GM23248 (cell line): ENCODE measurements around the gene SNAP25. TPM values are rescaled to one million over a fixed set of nuclear protein-coding genes. Genes with fewer than 3 reads are reported as not detected.

Experiments
- DNase-seq: peaks from one replicate; pipeline ENCODE4 v3.0.0-alpha.2; 2015
- H2AFZ ChIP-seq: fragments of 200-600 bp; sonication (generic); 2 replicates; pipeline ENCODE4 v1.6.1; 2016; ENCODE audit warnings: antibody characterized with exemption
- H3F3A ChIP-seq: fragments of 200-600 bp; sonication (generic); 2 replicates; pipeline ENCODE4 v1.6.1; 2016; ENCODE audit warnings: mild to moderate bottlenecking, antibody characterized with exemption, mixed run types; ENCODE audit not compliant: insufficient read depth
- H3K27ac ChIP-seq: fragments of 200-600 bp; sonication (generic); 2 replicates; pipeline ENCODE4 v1.5.1; 2016; ENCODE audit warnings: mild to moderate bottlenecking
- H3K27me3 ChIP-seq: fragments of 200-600 bp; sonication (generic); replicated peaks from 2 replicates; pipeline ENCODE4 v1.6.1; 2016; ENCODE audit warnings: mild to moderate bottlenecking; ENCODE audit not compliant: insufficient read depth
- H3K36me3 ChIP-seq: fragments of 200-600 bp; sonication (generic); 2 replicates; pipeline ENCODE4 v1.6.1; 2016; ENCODE audit warnings: low read depth, mild to moderate bottlenecking
- H3K4me1 ChIP-seq: fragments of 200-600 bp; sonication (generic); 2 replicates; pipeline ENCODE4 v1.6.1; 2016; ENCODE audit warnings: mild to moderate bottlenecking; ENCODE audit not compliant: insufficient read depth
- H3K4me2 ChIP-seq: fragments of 200-600 bp; sonication (generic); one replicate; pipeline ENCODE4 v1.6.1; 2016; ENCODE audit warnings: mild to moderate bottlenecking; ENCODE audit not compliant: unreplicated experiment
- H3K4me3 ChIP-seq: fragments of 200-600 bp; sonication (generic); 2 replicates; pipeline ENCODE4 v1.5.1; 2016; ENCODE audit warnings: mild to moderate bottlenecking
- H3K79me2 ChIP-seq: fragments of 200-600 bp; sonication (generic); 2 replicates; pipeline ENCODE4 v1.6.1; 2016; ENCODE audit warnings: mild to moderate bottlenecking; ENCODE audit not compliant: insufficient read depth
- H3K9ac ChIP-seq: fragments of 200-600 bp; sonication (generic); 2 replicates; pipeline ENCODE4 v1.6.1; 2016; ENCODE audit warnings: mild to moderate bottlenecking
- H3K9me2 ChIP-seq: fragments of 200-600 bp; sonication (generic); 2 replicates; pipeline ENCODE4 v1.6.1; 2016; ENCODE audit warnings: mixed run types, mild to moderate bottlenecking, moderate library complexity; ENCODE audit not compliant: insufficient read depth
- H3K9me3 ChIP-seq: fragments of 200-600 bp; sonication (generic); one replicate; pipeline ENCODE4 v1.6.1; 2017; ENCODE audit warnings: low read depth
- H4K20me1 ChIP-seq: fragments of 200-600 bp; sonication (generic); 2 replicates; pipeline ENCODE4 v1.6.0; 2016; ENCODE audit not compliant: insufficient read depth
- EZH2 ChIP-seq: fragments of 200-600 bp; sonication (generic); IDR thresholded peaks from 2 replicates; pipeline ENCODE4 v1.6.1; 2018; ENCODE audit warnings: antibody characterized with exemption, mild to moderate bottlenecking; ENCODE audit not compliant: insufficient read depth, poor library complexity, severe bottlenecking
- EZH2phosphoT487 ChIP-seq: fragments of 200-600 bp; sonication (generic); IDR thresholded peaks from 2 replicates; pipeline ENCODE4 v1.6.1; 2018; ENCODE audit warnings: antibody characterized with exemption, moderate library complexity, mild to moderate bottlenecking, low read depth; ENCODE audit not compliant: insufficient read depth
- WGBS, 2 experiments: methylation state at CpG; one replicate each; pipeline ENCODE4 v1.1.6; 2015 to 2017; ENCODE audit warnings: low lambda C conversion rate in 2 of 2, low coverage in 1 of 2; ENCODE audit errors: missing lambda C conversion rate in 2 of 2; 5-methylcytosine and 5-hydroxymethylcytosine counted together
- in situ Hi-C: fragments of 300-500 bp; cut with MboI; formaldehyde crosslinking; loops from 2 replicates; pipeline ENCODE4 v1.15.0; 2020
- polyA plus RNA-seq: library from polyadenylated mRNA; unstranded; fragments of >200 nt; fragmentation: Nextera tagmentation; extraction: Ambion mirVana; gene quantifications from 2 replicates; pipeline ENCODE4 v1.2.1, GENCODE V29; 2016
- total RNA-seq: library from RNA; depleted of rRNA; stranded (reverse); fragments of >200 nt; shearing (Covaris generic); gene quantifications from 2 replicates; pipeline ENCODE4 v1.2.3, GENCODE V29; 2014

SNAP25 gene
- total and polyA plus RNA-seq, 2 experiments from 2014 or later = 0.09 TPM; not detected in 1

DNA sequence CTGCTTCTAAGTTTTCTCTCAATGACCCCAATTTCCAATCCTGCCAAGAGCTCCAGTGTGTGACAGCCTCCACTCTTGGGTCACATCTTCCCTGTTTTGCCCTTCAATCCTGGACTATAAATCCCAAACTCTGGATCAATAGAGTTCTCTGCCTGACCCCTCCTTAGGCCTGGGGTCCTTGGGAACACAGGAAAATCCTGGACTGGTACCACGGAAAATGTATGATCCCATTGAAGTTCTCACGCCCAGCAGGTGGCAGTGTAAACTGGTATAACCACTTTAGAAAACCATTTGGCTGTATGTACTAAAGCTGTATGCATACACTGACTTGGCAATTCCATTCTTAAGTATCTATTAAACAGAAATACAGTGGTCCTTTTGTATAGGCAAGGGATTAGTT is 98.0 kb downstream of the SNAP25 start:
- H3K9me2 ChIP-seq = no peaks in the 10 kb centered on the region
- no peak overlapping the region for H2AFZ ChIP-seq
- in situ Hi-C loops = no loop called here
- H3K36me3 ChIP-seq = no peaks in the 10 kb centered on the region
- H3K9ac ChIP-seq = no peak overlapping the region
- H3F3A ChIP-seq = no peaks in the 10 kb centered on the region
- H3K9me3 ChIP-seq = no peaks in the 10 kb centered on the region
- no peak overlapping the region for H3K4me2 ChIP-seq
- H4K20me1 ChIP-seq = no peaks in the 10 kb centered on the region
- peaks cover 48% of the 10 kb centered on the region for H3K27me3 ChIP-seq
- no peak overlapping the region for H3K27ac ChIP-seq
- no peaks in the 10 kb centered on the region for H3K79me2 ChIP-seq
- H3K4me1 ChIP-seq = peaks cover 19% of the 10 kb centered on the region
- DNase-seq = no peak
- WGBS, 2 experiments = 37 to 48% methylated on average over 2 of the region's 2 CpGs
- no peak for TF ChIP-seq EZH2phosphoT487
- TF ChIP-seq EZH2 = no peak
- no peak overlapping the region for H3K4me3 ChIP-seq

DNA sequence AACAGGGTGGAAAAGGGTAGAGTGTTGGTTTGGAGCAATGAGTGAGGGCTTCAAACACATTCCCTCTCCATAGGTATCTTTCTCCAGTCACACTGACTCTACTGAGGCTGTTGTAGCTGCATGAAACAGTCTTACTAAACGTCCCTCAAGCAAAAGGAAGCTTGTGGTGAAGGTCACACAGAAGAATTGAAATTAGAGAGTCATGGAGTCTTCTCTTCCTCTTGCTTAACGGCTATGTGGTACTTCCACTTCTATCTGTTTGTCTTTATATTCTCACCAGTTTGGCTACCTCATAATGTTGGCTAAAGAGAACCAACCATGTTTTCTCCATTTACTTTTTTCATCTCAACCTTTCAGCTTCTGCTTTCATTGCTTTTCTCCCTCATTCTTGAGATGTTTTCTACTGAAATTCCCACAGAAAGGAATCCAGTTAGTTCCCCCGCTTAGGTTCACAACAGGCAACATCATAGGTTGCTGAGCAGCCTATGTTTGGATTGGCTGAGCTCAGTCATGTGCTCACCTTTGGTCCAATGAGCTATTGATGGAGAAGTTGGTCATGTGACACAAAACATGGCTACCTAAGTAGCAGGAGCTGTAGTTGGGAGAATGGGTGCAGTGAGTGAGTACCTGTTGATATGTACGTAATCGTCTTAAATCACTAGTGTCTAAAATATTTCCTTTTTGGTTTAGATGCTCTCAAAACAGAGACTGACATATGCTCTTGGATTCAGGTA is 99.8 kb downstream of the SNAP25 start:
- H3K4me1 ChIP-seq = peaks cover 14% of the 10 kb centered on the region; the same call in 1 of the 2 replicates
- no peaks in the 10 kb centered on the region for H3K9me3 ChIP-seq
- no peak for DNase-seq
- H3K9ac ChIP-seq = no peak overlapping the region
- no peak overlapping the region for H3K4me3 ChIP-seq
- H3K27ac ChIP-seq = no peak overlapping the region
- H3K79me2 ChIP-seq = no peaks in the 10 kb centered on the region
- no peaks in the 10 kb centered on the region for H3F3A ChIP-seq
- TF ChIP-seq EZH2phosphoT487 = no peak
- TF ChIP-seq EZH2 = no peak
- H3K9me2 ChIP-seq = no peaks in the 10 kb centered on the region
- no peaks in the 10 kb centered on the region for H3K36me3 ChIP-seq
- no peak overlapping the region for H2AFZ ChIP-seq
- WGBS, 2 experiments = 66 to 68% methylated on average over 5 of the region's 5 CpGs
- H3K27me3 ChIP-seq = peaks cover 49% of the 10 kb centered on the region
- no peak overlapping the region for H3K4me2 ChIP-seq
- in situ Hi-C loops = no loop called here
- no peaks in the 10 kb centered on the region for H4K20me1 ChIP-seq

DNA sequence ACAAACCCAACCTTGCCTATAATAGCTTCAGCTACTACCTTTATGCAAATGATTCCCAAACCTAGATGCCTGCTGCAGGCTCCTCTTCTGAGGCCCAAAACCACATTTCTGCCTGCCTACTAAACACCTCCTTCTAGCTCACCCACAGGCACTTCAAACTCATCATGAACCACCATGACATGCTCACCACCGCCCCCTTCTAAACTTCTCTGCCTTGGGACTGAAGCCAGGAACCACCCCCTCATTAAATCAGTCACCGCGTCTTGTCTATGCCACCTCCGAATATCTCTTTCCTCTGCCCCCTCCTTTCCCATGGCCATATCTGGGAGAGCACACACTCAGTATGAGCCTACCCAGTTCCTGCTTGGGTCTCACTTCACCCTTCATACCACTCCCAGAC is 101.2 kb downstream of the SNAP25 start:
- Histone ChIP-seq H3K4me1 (peaks cover 5% of the 10 kb centered on the region; the same call in 1 of the 2 replicates), H3K9me3 (no peaks in the 10 kb centered on the region), H3K36me3 (no peaks in the 10 kb centered on the region), H4K20me1 (no peaks in the 10 kb centered on the region), H3K27ac (no peak overlapping the region), H3K79me2 (no peaks in the 10 kb centered on the region), H3F3A (no peaks in the 10 kb centered on the region), H3K9me2 (no peaks in the 10 kb centered on the region), H3K27me3 (peaks cover 50% of the 10 kb centered on the region), H3K9ac (no peak overlapping the region), H3K4me3 (no peak overlapping the region), H3K4me2 (no peak overlapping the region), H2AFZ (no peak overlapping the region)
- 53 to 62% methylated on average over 4 of the region's 4 CpGs for WGBS, 2 experiments
- no peak for DNase-seq
- TF ChIP-seq EZH2phosphoT487 (no peak), EZH2 (no peak)
- in situ Hi-C loops = no loop called here

DNA sequence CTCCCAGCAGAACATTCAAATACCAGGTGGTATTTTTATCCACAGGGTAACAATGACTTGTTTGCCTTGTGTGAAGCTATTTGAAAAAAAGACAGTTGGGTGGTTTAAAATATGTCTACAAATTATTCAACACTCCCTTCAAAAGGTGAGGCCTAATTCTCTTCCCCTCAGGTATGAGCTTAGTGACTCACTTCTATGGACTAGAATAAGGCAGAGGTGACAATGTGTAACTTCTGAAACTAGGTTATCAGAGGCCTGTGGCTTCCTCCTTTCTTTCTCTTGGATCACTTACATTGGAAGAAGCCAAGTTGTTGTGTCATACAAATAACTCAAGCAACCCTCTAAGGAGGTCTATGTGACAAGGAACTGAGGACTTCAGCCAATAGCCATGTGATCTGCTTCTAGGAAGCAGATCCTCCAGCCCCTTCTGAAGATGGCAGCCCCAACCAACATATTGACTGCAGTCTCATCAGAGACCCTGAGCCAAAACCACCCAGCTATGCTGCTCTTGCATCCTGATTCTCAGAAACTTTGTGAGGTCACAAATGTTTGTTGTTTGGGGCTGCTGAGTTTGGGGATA is 102.6 kb downstream of the SNAP25 start:
- Histone ChIP-seq H3K36me3 (no peaks in the 10 kb centered on the region), H3K9me2 (no peaks in the 10 kb centered on the region), H3K4me3 (no peak overlapping the region), H3K27ac (no peak overlapping the region), H2AFZ (no peak overlapping the region), H3K4me1 (peaks cover 5% of the 10 kb centered on the region; the same call in 1 of the 2 replicates), H4K20me1 (no peaks in the 10 kb centered on the region), H3F3A (no peaks in the 10 kb centered on the region), H3K27me3 (peaks cover 47% of the 10 kb centered on the region), H3K9me3 (no peaks in the 10 kb centered on the region), H3K79me2 (no peaks in the 10 kb centered on the region), H3K4me2 (no peak overlapping the region), H3K9ac (no peak overlapping the region)
- TF ChIP-seq EZH2 = no peak
- TF ChIP-seq EZH2phosphoT487 = no peak
- in situ Hi-C loops = no loop called here
- DNase-seq = no peak
